HG03066 (cell line): ENCODE measurements around the gene ENDOG.
"Not testable (repeated sequence)": the region's sequence is repeated elsewhere in the genome, so short reads cannot be mapped to it uniquely, and the experiment has no call there.

Source experiments
- ATAC-seq: cut with Tn5 transposase; IDR thresholded peaks from one replicate; pipeline ENCODE4 v1.9.1; 2021; ENCODE audit warnings: low read depth; ENCODE audit not compliant: unreplicated experiment

Gene ENDOG

GRCh38 chr9:128854454-128854853 is 36.2 kb downstream of the ENDOG start:
- ATAC-seq: not testable (repeated sequence)

GRCh38 chr9:128858476-128858875 is 40.2 kb downstream of the ENDOG start:
- ATAC-seq: not testable (repeated sequence)

GRCh38 chr9:128860937-128861336 is 42.6 kb downstream of the ENDOG start:
- ATAC-seq: no peak

- ATAC-seq: no peak
Measured at GRCh38 chr9:128861501-128861900, 43.2 kb downstream of the ENDOG start.

- ATAC-seq: no peak
Measured at GRCh38 chr9:128862401-128862851, 44.1 kb downstream of the ENDOG start.

- no peak for ATAC-seq
Measured at GRCh38 chr9:128863647-128864046, 45.3 kb downstream of the ENDOG start.

GRCh38 chr9:128870128-128870940 is 52.0 kb downstream of the ENDOG start:
- no peak for ATAC-seq

GRCh38 chr9:128870941-128871265 is 52.6 kb downstream of the ENDOG start:
- ATAC-seq: not testable (repeated sequence)
